ENCODE measurements around the gene HCFC2.

Gene HCFC2

GRCh38 chr12:104056419-104056972 is 7.8 kb upstream of the HCFC2 start:
- in situ Hi-C loops (cut with MboI; ENCODE audit: low sequenced_read_pairs), result loop anchor here (10.0 kb wide), 1 partner anchor 52 kb away; no protein-coding TSS in a partner anchor

- in situ Hi-C loops (cut with MboI; ENCODE audit: low sequenced_read_pairs), result loop anchor here (10.0 kb wide), 1 partner anchor 53 kb away; no protein-coding TSS in a partner anchor
Measured at GRCh38 chr12:104057771-104058197, 6.5 kb upstream of the HCFC2 start.

- in situ Hi-C loops (cut with MboI; ENCODE audit: low sequenced_read_pairs), result loop anchor here (10.0 kb wide), 1 partner anchor 54 kb away; no protein-coding TSS in a partner anchor
Measured at GRCh38 chr12:104058802-104059201, 5.5 kb upstream of the HCFC2 start.

- in situ Hi-C loops (cut with MboI; ENCODE audit: low sequenced_read_pairs), result loop anchor here (10.0 kb wide), 1 partner anchor 55 kb away; no protein-coding TSS in a partner anchor
Measured at GRCh38 chr12:104059963-104060362, 4.4 kb upstream of the HCFC2 start.

- in situ Hi-C loops (cut with MboI; ENCODE audit: low sequenced_read_pairs), result no loop called here
Measured at GRCh38 chr12:104060791-104061190, 3.5 kb upstream of the HCFC2 start.

GRCh38 chr12:104063712-104064030 is 660 bp upstream of the HCFC2 start:
- in situ Hi-C loops (cut with MboI; ENCODE audit: low sequenced_read_pairs), result no loop called here

- in situ Hi-C loops (cut with MboI; ENCODE audit: low sequenced_read_pairs), result no loop called here
Measured at GRCh38 chr12:104064842-104065427, 604 bp downstream of the HCFC2 start.

GRCh38 chr12:104072099-104072498 is 7.8 kb downstream of the HCFC2 start:
- in situ Hi-C loops (cut with MboI; ENCODE audit: low sequenced_read_pairs), result no loop called here

GRCh38 chr12:104073699-104074098 is 9.4 kb downstream of the HCFC2 start:
- in situ Hi-C loops (cut with MboI; ENCODE audit: low sequenced_read_pairs), result no loop called here

GRCh38 chr12:104079024-104079423 is 14.7 kb downstream of the HCFC2 start:
- in situ Hi-C loops (cut with MboI; ENCODE audit: low sequenced_read_pairs), result no loop called here

GRCh38 chr12:104080764-104081163 is 16.4 kb downstream of the HCFC2 start:
- in situ Hi-C loops (cut with MboI; ENCODE audit: low sequenced_read_pairs), result no loop called here

- in situ Hi-C loops (cut with MboI; ENCODE audit: low sequenced_read_pairs), result no loop called here
Measured at GRCh38 chr12:104083769-104084475, 19.6 kb downstream of the HCFC2 start.

GRCh38 chr12:104090685-104091084 is 26.4 kb downstream of the HCFC2 start:
- in situ Hi-C loops (cut with MboI; ENCODE audit: low sequenced_read_pairs), result no loop called here

GRCh38 chr12:104091136-104091535 is 26.8 kb downstream of the HCFC2 start:
- in situ Hi-C loops (cut with MboI; ENCODE audit: low sequenced_read_pairs), result no loop called here

- in situ Hi-C loops (cut with MboI; ENCODE audit: low sequenced_read_pairs), result no loop called here
Measured at GRCh38 chr12:104094284-104094683, 30.0 kb downstream of the HCFC2 start.

GRCh38 chr12:104095289-104095688 is 31.0 kb downstream of the HCFC2 start:
- in situ Hi-C loops (cut with MboI; ENCODE audit: low sequenced_read_pairs), result no loop called here

- in situ Hi-C loops (cut with MboI; ENCODE audit: low sequenced_read_pairs), result no loop called here
Measured at GRCh38 chr12:104097954-104098353, 33.6 kb downstream of the HCFC2 start.

GRCh38 chr12:104105461-104105860 is 41.1 kb downstream of the HCFC2 start:
- in situ Hi-C loops (cut with MboI; ENCODE audit: low sequenced_read_pairs), result loop anchor here (25.0 kb wide), 1 partner anchor 218 kb away; no protein-coding TSS in a partner anchor

- in situ Hi-C loops (cut with MboI; ENCODE audit: low sequenced_read_pairs), result loop anchor here (25.0 kb wide), 1 partner anchor 220 kb away; no protein-coding TSS in a partner anchor
Measured at GRCh38 chr12:104106965-104107364, 42.6 kb downstream of the HCFC2 start.

- in situ Hi-C loops (cut with MboI; ENCODE audit: low sequenced_read_pairs), result loop anchor here (25.0 kb wide), 1 partner anchor 222 kb away; no protein-coding TSS in a partner anchor
Measured at GRCh38 chr12:104108755-104109445, 44.6 kb downstream of the HCFC2 start.
